Lower leg skin (tissue), 3 donors: ENCODE results near the gene UBE2QL1.

Source experiments
- POLR2A ChIP-seq, 2 donors: fragments of 450-650 bp; IDR thresholded peaks; one replicate each; pipeline ENCODE4 v1.6.1; 2016 to 2017; ENCODE audit warnings: antibody characterized with exemption in 2 of 2, mild to moderate bottlenecking in 1 of 2, moderate library complexity in 1 of 2
- TF ChIP-seq, protein P1 (sequence below), 3 donors: fragments of 450-650 bp; IDR thresholded peaks; one replicate each; pipeline ENCODE4 v1.5.1; 2016; ENCODE audit warnings: antibody characterized with exemption in 3 of 3, mild to moderate bottlenecking in 3 of 3, moderate library complexity in 2 of 3

DNA sequence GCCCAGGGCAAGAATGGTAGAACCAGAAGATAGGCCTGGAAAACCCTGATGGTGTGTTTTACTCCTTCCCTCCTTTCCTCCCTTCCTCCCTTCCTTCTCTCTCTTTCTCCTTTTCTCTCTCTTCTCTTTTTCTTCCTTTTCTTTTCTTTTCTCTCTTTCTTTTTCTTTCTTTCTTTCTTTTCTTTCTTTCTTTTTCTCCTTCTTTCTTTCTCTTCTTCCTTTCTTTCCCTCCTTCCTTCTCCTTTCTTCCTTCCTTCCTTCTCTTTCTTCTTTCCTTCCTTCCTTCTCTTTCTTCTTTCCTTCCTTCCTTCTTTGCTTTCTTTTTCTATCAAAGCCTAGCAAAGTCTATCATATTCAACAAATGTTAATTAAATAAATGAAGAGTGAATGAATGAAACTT is 24.0 kb upstream of the UBE2QL1 start:
- TF ChIP-seq POLR2A (IDR thresholded peaks at IDR 0.05) = no peak
- TF ChIP-seq, protein P1, sequence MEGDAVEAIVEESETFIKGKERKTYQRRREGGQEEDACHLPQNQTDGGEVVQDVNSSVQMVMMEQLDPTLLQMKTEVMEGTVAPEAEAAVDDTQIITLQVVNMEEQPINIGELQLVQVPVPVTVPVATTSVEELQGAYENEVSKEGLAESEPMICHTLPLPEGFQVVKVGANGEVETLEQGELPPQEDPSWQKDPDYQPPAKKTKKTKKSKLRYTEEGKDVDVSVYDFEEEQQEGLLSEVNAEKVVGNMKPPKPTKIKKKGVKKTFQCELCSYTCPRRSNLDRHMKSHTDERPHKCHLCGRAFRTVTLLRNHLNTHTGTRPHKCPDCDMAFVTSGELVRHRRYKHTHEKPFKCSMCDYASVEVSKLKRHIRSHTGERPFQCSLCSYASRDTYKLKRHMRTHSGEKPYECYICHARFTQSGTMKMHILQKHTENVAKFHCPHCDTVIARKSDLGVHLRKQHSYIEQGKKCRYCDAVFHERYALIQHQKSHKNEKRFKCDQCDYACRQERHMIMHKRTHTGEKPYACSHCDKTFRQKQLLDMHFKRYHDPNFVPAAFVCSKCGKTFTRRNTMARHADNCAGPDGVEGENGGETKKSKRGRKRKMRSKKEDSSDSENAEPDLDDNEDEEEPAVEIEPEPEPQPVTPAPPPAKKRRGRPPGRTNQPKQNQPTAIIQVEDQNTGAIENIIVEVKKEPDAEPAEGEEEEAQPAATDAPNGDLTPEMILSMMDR (IDR thresholded peaks at IDR 0.05) = no peak
